Endothelial cell of umbilical vein (primary cell): ENCODE measurements around the gene ADAMTS14. TPM values are rescaled to one million over a fixed set of nuclear protein-coding genes. Genes with fewer than 3 reads are reported as not detected.

Source experiments
- BruUV-seq: library from RNA; stranded (reverse); fragments of 400-500 nt; replicated peaks from 2 replicates; lab custom pipeline; 2021; lab: Mats Ljungman, UMichigan
- CTCF ChIA-PET: fragments of 300-600, 350-600 bp; sonication (Branson Sonifier 250); formaldehyde crosslinking; loops from one replicate; lab custom pipeline; 2021; ENCODE audit warnings: antibody characterized with exemption, inconsistent platforms; lab: Charles Lee
- POLR2A ChIA-PET: fragments of 300-600, 350-600 bp; sonication (Branson Sonifier 250); formaldehyde crosslinking; loops from one replicate; lab custom pipeline; 2021; ENCODE audit warnings: antibody characterized with exemption, inconsistent platforms; lab: Charles Lee
- DNase-seq: peaks from one replicate; pipeline ENCODE4 v3.0.0-alpha.2; 2011; ENCODE audit warnings: low read depth, low spot score
- FAIRE-seq: peaks from 2 replicates; lab custom pipeline; 2011; peaks lifted over from hg19 to GRCh38; lab: Jason Lieb, UNC
- H2AFZ ChIP-seq: 2 replicates; pipeline ENCODE4 v1.6.0; 2012; ENCODE audit warnings: low read depth, low read length, control low read depth, inconsistent platforms
- H3K27ac ChIP-seq: 2 replicates; pipeline ENCODE4 v1.5.1; 2011; ENCODE audit warnings: low read depth, mild to moderate bottlenecking, control low read depth, low read length, moderate library complexity; ENCODE audit not compliant: insufficient read depth
- H3K27me3 ChIP-seq, 2 experiments: 2 replicates each; pipeline versions ENCODE4 v1.6.0 to v1.6.1; 2011; ENCODE audit warnings: low read length in 2 of 2, mixed read lengths in 1 of 2; ENCODE audit not compliant: control insufficient read depth in 2 of 2, insufficient read depth in 2 of 2
- H3K36me3 ChIP-seq, 2 experiments: 2 replicates in 1 of 2; 3 replicates in 1 of 2; pipeline ENCODE4 v1.5.1; 2011; ENCODE audit warnings: low read length in 2 of 2, mild to moderate bottlenecking in 1 of 2, moderate library complexity in 1 of 2; ENCODE audit not compliant: control insufficient read depth in 2 of 2, insufficient read depth in 2 of 2; ENCODE audit errors: extremely low read depth in 1 of 2
- H3K4me1 ChIP-seq: 3 replicates; pipeline ENCODE4 v1.5.1; 2011; ENCODE audit warnings: mild to moderate bottlenecking, low read length; ENCODE audit not compliant: control insufficient read depth, insufficient read depth; ENCODE audit errors: extremely low read depth
- H3K4me2 ChIP-seq: 2 replicates; pipeline ENCODE4 v1.6.1; 2011; ENCODE audit warnings: low read length, control low read depth, mixed read lengths; ENCODE audit not compliant: insufficient read depth
- H3K4me3 ChIP-seq, 3 experiments: fragments of 200-600 bp in 1 of 3; sonication (generic), shearing (Covaris generic) in 1 of 3; replicated peaks in 1 of 3; 2 replicates each; pipeline ENCODE4 v1.5.1; 2011 to 2016; ENCODE audit warnings: control low read depth in 3 of 3, low read length in 3 of 3, mild to moderate bottlenecking in 2 of 3, inconsistent platforms in 1 of 3, low read depth in 1 of 3, moderate library complexity in 1 of 3; ENCODE audit not compliant: insufficient read depth in 1 of 3
- H3K79me2 ChIP-seq: 2 replicates; pipeline ENCODE4 v1.6.0; 2012; ENCODE audit warnings: low read length, inconsistent platforms; ENCODE audit not compliant: control insufficient read depth, insufficient read depth
- H3K9ac ChIP-seq: replicated peaks from 2 replicates; pipeline ENCODE3; 2011; ENCODE audit warnings: low read length, control low read depth; ENCODE audit not compliant: insufficient read depth; ENCODE audit errors: extremely low read depth
- H3K9me1 ChIP-seq: replicated peaks from 3 replicates; pipeline ENCODE4 v1.6.0; 2011; ENCODE audit warnings: mild to moderate bottlenecking, low read length; ENCODE audit not compliant: control insufficient read depth, insufficient read depth; ENCODE audit errors: extremely low read depth
- H3K9me3 ChIP-seq: replicated peaks from 2 replicates; pipeline ENCODE4 v1.5.1; 2012; ENCODE audit warnings: low read length, inconsistent platforms; ENCODE audit not compliant: control insufficient read depth, insufficient read depth
- H4K20me1 ChIP-seq: replicated peaks from 2 replicates; pipeline ENCODE3; 2011; ENCODE audit warnings: mild to moderate bottlenecking, low read length; ENCODE audit not compliant: control insufficient read depth, insufficient read depth; ENCODE audit errors: extremely low read depth
- FOS ChIP-seq: IDR thresholded peaks from 2 replicates; pipeline ENCODE4 v1.6.1; 2011; ENCODE audit warnings: mild to moderate bottlenecking, low read length, moderate library complexity, borderline replicate concordance; ENCODE audit not compliant: insufficient read depth
- MAX ChIP-seq: IDR thresholded peaks from 2 replicates; pipeline ENCODE4 v1.6.1; 2011; ENCODE audit not compliant: insufficient read depth, insufficient read length
- POLR2AphosphoS5 ChIP-seq: IDR thresholded peaks from 2 replicates; pipeline ENCODE4 v1.6.1; 2012; ENCODE audit warnings: low read depth, mild to moderate bottlenecking, control low read depth, low read length, moderate library complexity; ENCODE audit not compliant: insufficient read depth
- dilution Hi-C: fragments of 300-500 bp; cut with MboI; formaldehyde crosslinking; loops from one replicate; pipeline ENCODE4 v1.15.0; 2019; ENCODE audit warnings: low sequenced_read_pairs; ENCODE audit not compliant: extremely low pct_ligation_motif_present
- intact Hi-C: fragments of 100-400 bp; cut with micrococcal nuclease; formaldehyde crosslinking; loops from one replicate; pipeline ENCODE4 v1.10.0; 2022
- polyA plus RNA-seq, 4 experiments: library from polyadenylated mRNA; depleted of rRNA in 3 of 4; stranded (reverse) in 3 of 4; unstranded in 1 of 4; fragments of >200 nt; gene quantifications; 2 replicates each; pipeline versions ENCODE4 v1.2.1 to v1.2.3, GENCODE V29; 2011 to 2012; ENCODE audit warnings: missing spikeins in 1 of 4
- total RNA-seq: library from RNA; stranded (reverse); gene quantifications from 2 replicates; pipeline ENCODE4 v1.2.3, GENCODE V29; 2021

The ADAMTS14 gene
- total and polyA plus RNA-seq, 2 donors (not counting 3 experiments of a cell fraction or from before 2014, with no cell fraction given): not detected

DNA sequence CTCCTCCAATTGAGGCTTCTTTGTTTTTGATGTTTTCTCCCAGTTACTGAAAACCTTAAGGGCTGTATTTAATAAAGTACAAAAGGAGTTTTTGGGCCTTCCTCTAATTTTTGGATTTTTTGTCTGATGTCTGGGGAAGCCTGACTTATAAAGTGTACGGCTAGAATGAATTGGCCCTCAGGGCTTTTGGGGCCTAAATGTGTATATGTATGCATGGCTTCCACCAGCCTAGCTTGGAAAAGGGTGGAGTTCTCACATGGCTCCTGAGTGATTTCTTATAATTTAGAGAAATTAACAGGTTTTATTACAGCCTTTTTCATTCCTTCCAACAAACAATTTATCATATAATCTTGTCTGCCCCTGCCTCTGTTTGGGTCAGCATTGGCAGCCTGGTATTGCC lies 123.3 kb downstream of the ADAMTS14 start:
- POLR2A ChIA-PET: no interaction called here
- Histone ChIP-seq H3K4me3 (no peak overlapping the region), H3K27me3 (peaks cover 21 to 39% of the 10 kb centered on the region in 2 experiments), H3K36me3 (no peaks in the 10 kb centered on the region), H3K9ac (no peak overlapping the region), H3K4me1 (no peaks in the 10 kb centered on the region), H3K27ac (no peak overlapping the region), H3K9me1 (no peaks in the 10 kb centered on the region), H4K20me1 (no peaks in the 10 kb centered on the region), H3K79me2 (no peaks in the 10 kb centered on the region), H2AFZ (no peak overlapping the region), H3K4me2 (no peak overlapping the region), H3K9me3 (no peaks in the 10 kb centered on the region)
- FAIRE-seq (no peak), DNase-seq (no peak)
- CTCF ChIA-PET: no interaction called here
- TF ChIP-seq FOS (no peak), MAX (no peak)
- BruUV-seq: no TSS peak
- intact Hi-C loops (no loop called here), dilution Hi-C loops (no loop called here)

DNA sequence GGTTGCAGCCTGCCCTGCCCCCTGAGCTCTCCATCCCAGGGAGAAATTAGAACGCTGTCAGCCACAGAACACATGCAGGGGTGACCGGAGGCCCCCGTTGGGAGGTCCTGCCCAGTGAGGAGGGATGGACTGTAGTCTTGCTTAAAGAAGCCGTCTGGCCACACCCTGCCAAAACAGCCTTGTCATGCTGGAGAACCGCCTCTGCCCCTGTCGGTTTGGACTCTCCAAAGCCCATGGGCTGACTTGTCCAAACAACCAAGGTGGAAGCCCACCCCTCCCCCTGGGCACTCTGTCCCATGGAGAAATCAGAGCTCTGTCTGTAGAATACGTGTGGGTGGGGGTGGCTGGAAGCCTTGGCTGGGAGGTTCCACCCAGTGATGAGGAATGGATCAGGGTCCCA lies 125.5 kb downstream of the ADAMTS14 start:
- Histone ChIP-seq H2AFZ (no peak overlapping the region), H3K4me1 (no peaks in the 10 kb centered on the region), H3K9me1 (no peaks in the 10 kb centered on the region), H3K4me2 (no peak overlapping the region), H3K36me3 (no peaks in the 10 kb centered on the region), H4K20me1 (no peaks in the 10 kb centered on the region), H3K27me3 (peaks cover 13 to 24% of the 10 kb centered on the region in 2 experiments), H3K27ac (no peak overlapping the region), H3K4me3 (no peak overlapping the region), H3K9ac (no peak overlapping the region), H3K9me3 (no peaks in the 10 kb centered on the region), H3K79me2 (no peaks in the 10 kb centered on the region)
- dilution Hi-C loops: no loop called here
- TF ChIP-seq FOS: no peak
- no peak for TF ChIP-seq POLR2AphosphoS5
- DNase-seq (no peak), FAIRE-seq (no peak)
- intact Hi-C loops: no loop called here
- no TSS peak for BruUV-seq
- ChIA-PET CTCF (no interaction called here), POLR2A (no interaction called here)
